CMK (cell line): Measurements from ENCODE around the gene GPC2.
"Not testable (repeated sequence)": the region's sequence is repeated elsewhere in the genome, so short reads cannot be mapped to it uniquely, and the experiment has no call there.

Experiments used
- DNase-seq: peaks from one replicate; pipeline ENCODE4 v3.0.0-alpha.2; 2010; ENCODE audit warnings: low read depth

GPC2 gene

GRCh38 chr7:100177045-100178001, at the start of gene GPC2, which contains the start of gene STAG3:
TSS of gene GPC2 (minus strand) at chr7:100177381. CDS start at chr7:100177199, 182 bp downstream.
TSS of gene STAG3 (plus strand) at chr7:100177918. CDS start at chr7:100180557, 2,639 bp downstream.
- peak; percentile 90 for DNase-seq

GRCh38 chr7:100224891-100225290, 47.7 kb upstream of the GPC2 start:
- not testable (repeated sequence) for DNase-seq

- not testable (repeated sequence) for DNase-seq
These were observed 46.3 kb upstream of the GPC2 start for GRCh38 chr7:100223376-100223927.

- DNase-seq: no peak
These were observed 45.4 kb upstream of the GPC2 start for GRCh38 chr7:100222445-100223132.

GRCh38 chr7:100221767-100222444, 44.7 kb upstream of the GPC2 start:
- DNase-seq: no peak

- DNase-seq: no peak
These were observed 44.1 kb upstream of the GPC2 start for GRCh38 chr7:100221231-100221718.

GRCh38 chr7:100220586-100221230, 43.5 kb upstream of the GPC2 start:
- no peak for DNase-seq

- DNase-seq: not testable (repeated sequence)
These were observed 42.8 kb upstream of the GPC2 start, which contains the start of gene PVRIG for GRCh38 chr7:100219801-100220585. TSS of gene PVRIG (plus strand) at chr7:100219949. CDS start at chr7:100219971, 22 bp downstream.

- DNase-seq: no peak
These were observed 42.1 kb upstream of the GPC2 start for GRCh38 chr7:100219271-100219737.

GRCh38 chr7:100217934-100218333, 40.8 kb upstream of the GPC2 start:
- not testable (repeated sequence) for DNase-seq

- no peak for DNase-seq
These were observed 38.7 kb upstream of the GPC2 start for GRCh38 chr7:100215895-100216294.

GRCh38 chr7:100214356-100214755, 37.2 kb upstream of the GPC2 start:
- DNase-seq: not testable (repeated sequence)

- no peak for DNase-seq
These were observed 36.5 kb upstream of the GPC2 start for GRCh38 chr7:100213672-100214071.

- no peak for DNase-seq
These were observed 35.6 kb upstream of the GPC2 start for GRCh38 chr7:100212631-100213286.

- DNase-seq: no peak
These were observed 34.2 kb upstream of the GPC2 start for GRCh38 chr7:100211342-100211780.

GRCh38 chr7:100210805-100211204, 33.6 kb upstream of the GPC2 start:
- no peak for DNase-seq

- no peak for DNase-seq
These were observed 32.3 kb upstream of the GPC2 start for GRCh38 chr7:100209493-100209892.

- DNase-seq: no peak
These were observed 31.8 kb upstream of the GPC2 start for GRCh38 chr7:100208911-100209408.

- no peak for DNase-seq
These were observed 27.3 kb upstream of the GPC2 start for GRCh38 chr7:100204454-100204853.
